HG03066 (cell line): Measurements from ENCODE around the gene LAMA4.

ENCODE experiments used
- ATAC-seq: cut with Tn5 transposase; IDR thresholded peaks from one replicate; pipeline ENCODE4 v1.9.1; 2021; ENCODE audit warnings: low read depth; ENCODE audit not compliant: unreplicated experiment

Gene LAMA4

DNA sequence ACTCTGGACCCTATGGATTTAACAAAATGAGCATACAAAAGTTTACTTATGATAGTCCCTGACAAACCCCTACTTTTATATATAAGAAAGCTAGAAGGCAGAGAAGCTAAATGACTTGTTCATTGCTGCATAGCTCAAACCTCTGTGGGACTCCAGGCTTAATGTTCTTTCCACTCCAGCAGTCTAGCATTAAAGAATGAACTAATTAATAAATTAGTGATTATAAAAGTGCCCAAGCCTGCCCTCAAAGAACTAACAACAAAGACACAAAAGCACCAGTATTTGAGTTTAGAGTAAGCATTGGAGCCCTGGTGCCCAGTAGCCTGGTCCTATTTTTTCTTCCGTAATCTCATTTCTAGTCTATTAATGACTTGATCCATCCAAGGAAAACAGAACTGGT, 59.9 kb downstream of the LAMA4 start:
- no peak for ATAC-seq

DNA sequence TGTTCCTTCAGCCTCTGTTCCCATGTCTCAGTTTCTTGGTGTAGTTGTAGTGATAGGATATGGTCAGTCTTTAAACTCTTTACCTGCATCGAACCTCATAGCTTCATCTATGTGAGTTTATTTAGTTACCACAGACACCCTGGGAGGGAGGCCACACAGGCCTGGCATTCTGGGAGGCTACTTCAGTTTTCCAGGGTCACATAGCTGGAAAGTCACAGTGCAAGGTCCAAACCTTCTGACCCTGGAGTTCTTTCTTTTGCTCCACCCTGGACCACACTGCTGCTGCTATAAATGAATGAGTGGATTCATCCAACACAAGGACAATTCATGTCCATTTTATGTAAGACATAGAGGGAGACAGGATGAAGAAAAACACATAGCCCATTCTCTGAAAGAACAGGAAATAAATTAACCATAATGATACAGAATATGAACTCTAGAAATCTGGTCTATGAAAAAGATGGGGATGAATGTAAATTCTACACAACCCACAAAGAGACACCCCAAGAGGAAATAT, 60.8 kb downstream of the LAMA4 start:
- ATAC-seq = no peak

GRCh38 chr6:112193117-112193516, 61.2 kb downstream of the LAMA4 start:
- ATAC-seq = no peak

DNA sequence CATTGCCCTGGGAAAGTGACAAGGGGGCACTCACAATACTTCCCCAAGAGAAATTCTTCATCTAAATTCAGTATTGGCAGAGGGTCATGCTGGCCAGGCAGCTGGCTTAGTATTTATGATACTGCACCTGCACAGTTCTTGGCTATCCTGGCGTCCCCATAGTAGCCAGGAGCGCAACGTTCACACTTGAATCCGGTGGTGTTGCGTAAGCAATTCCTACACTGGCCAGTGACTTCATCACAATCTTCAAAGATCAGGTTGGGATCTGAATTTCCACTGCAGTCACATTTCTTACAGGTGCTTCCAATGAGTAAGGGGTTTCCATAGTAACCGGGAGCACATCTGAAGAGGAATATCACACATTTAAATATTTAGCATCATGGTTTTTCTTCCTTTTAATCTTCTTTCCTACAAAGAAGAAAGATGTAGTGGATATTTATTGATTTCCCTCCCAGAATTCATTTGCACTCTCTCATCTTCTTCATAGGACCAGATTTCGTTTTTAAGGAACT, 62.8 kb downstream of the LAMA4 start:
- ATAC-seq = no peak

GRCh38 chr6:112190164-112190563, 64.2 kb downstream of the LAMA4 start:
- ATAC-seq = no peak

- no peak for ATAC-seq
Measured at GRCh38 chr6:112189494-112189893, 64.9 kb downstream of the LAMA4 start.

- no peak for ATAC-seq
Measured at GRCh38 chr6:112188906-112189305, 65.5 kb downstream of the LAMA4 start.

GRCh38 chr6:112187736-112188135, 66.6 kb downstream of the LAMA4 start:
- ATAC-seq = no peak

GRCh38 chr6:112184951-112185350, 69.4 kb downstream of the LAMA4 start:
- no peak for ATAC-seq

- no peak for ATAC-seq
Measured at GRCh38 chr6:112183271-112183671, 71.1 kb downstream of the LAMA4 start.

DNA sequence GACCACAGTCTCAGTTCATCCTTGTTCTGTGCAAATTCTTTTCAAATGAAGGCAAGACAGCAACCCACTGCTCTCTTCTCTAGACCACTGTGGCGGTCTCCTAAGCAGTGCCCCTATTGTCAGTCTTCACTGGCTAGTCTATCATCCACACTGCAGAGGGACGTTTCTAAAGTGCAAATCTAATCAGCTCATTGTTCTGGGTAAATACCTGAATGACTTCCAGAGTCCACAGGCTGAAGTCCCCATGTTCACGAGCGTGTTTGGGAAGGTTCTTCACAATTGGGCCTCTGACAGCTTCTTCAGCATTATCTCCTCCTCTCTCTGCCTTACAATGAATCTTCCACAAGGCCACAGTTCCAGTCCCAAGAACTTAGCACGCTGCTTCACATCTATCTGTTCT, 73.2 kb downstream of the LAMA4 start:
- no peak for ATAC-seq

DNA sequence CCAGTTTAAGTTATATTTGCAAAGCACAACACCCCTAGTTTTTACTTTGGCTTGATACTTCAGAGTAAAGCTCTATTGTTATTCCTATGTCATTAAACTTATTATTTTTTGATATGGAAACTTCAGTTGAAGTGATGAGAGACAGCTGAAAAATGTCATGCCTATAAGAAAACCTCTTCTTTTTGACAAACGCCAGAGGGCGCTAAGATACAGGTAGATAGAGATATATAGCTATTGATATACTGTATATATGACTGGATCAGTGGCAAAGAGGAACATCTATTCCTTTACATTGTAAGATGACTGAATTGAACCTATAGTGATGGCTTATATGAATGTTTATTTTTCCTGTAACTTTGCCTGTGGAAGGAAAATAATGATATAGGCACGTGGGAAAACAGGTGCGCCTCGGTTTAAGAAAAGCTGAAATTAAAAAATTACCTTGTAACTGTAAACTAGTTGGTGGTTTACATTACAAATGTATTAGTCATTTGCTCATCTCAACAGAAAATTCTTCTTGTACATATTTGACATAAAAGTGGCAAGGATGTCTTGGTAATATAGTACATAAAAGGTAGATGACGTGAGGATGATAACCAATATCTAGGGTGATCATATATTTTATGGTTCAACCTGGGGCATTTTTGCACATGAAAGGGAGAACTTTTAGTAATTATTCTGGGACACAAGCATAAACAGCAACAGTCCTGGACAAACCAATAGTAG, 74.1 kb downstream of the LAMA4 start:
- peak; percentile 80 for ATAC-seq

GRCh38 chr6:112179631-112180030, 74.7 kb downstream of the LAMA4 start:
- no peak for ATAC-seq

DNA sequence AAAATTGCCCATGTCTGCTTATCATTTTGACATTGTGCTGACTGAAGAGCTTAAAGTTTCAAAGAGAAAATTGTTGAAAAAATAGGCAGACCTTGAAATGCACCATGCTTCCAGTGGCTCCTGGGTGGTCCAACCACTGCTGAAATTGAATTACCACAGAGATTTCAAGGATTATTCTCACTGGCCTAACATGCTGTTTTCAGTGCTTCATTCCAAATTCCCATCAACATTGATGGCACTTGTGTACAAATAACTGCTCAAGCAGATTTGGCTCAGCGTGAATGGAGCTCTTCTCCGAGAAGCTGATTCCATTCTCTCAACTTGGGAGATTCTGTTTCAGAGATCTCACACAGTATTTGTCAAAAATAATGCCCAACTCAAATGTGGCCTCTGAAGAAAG, 75.5 kb downstream of the LAMA4 start:
- ATAC-seq = no peak

- no peak for ATAC-seq
Measured at GRCh38 chr6:112177092-112177491, 77.3 kb downstream of the LAMA4 start.

DNA sequence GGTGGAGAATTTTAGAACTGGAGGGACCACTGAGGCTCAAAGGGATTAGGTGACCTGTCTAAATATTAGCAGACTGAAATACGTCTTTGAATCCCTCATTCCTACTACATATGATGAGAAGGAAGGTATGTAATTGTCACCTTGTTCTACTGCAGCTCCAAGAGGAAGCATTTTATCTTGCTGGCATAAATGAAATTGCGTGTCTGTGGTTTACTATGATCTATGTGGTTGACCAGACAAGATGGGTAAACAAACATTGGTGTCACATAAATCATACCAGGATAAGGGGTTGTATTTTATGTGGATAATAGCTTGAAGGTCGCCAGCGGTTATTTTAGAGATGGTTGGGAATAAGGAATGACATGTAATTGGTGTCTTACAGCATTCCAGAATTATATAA, 78.2 kb downstream of the LAMA4 start:
- no peak for ATAC-seq

GRCh38 chr6:112173221-112173804, 81.1 kb downstream of the LAMA4 start:
- no peak for ATAC-seq

DNA sequence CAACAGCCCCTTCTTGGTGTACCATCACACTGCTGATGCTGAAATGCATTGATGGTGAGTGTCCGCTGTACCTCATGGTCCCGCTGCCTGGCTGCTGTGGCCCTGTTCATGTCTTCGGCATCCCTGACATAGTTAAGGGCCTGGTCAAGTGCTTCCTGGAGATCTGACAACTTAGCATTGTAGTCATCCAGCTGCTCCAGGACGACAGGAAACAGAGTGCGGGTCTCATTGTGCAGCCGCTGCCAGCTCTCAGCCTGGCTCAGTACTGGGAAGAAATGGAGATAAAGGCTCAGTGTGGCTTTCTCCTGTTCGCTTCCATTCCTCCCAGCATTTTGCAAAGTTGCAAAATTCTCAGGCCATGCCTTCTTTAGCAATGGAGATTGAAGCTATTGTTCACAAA, 81.8 kb downstream of the LAMA4 start:
- ATAC-seq = no peak

GRCh38 chr6:112169541-112169940, 84.8 kb downstream of the LAMA4 start:
- no peak for ATAC-seq

DNA sequence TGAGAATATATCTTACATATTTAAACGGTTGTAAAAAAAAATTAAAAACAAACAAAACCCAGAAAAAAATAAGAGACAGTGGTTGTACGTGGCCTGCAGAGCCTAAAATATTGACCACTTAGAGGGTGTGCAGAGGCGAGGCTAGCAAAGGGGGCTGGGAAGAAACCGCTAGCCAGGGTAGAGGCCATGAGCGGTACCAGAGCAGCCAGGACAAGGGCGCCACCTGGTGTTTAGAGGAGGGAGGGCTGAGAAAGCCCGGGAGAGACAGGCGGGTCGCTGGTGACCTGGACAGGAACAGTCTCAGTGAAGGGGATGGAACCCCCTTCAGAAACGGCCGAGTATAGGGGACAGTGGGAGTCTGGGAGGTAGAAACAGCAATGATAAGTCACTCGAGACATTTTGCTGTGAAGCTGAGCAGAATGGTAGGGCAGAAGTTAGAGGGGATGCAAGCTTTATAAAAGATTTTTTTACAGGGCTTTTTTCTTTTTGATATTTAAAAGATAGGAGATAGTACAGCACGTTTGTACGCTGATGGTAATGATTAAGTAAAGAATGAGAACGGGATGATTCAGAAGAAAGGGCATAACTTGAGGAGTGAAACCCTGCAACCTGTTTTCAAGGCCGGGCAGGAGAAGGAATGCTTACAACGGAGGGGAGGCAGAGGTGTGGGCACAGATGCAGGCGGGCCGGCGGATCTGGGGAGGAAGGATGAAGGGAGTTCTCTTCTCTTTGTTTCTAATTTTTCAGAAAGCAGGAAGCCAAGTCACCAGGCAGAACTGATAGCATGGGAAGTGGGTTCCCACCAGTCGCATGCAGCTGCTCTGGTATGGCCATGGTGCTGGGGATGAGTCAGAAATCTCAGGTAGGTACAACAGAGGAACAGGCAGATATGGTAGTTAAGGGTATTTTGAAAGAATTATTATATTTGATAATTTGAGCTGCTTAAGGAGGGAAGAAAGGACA, 90.8 kb downstream of the LAMA4 start:
- ATAC-seq = peak; percentile 100

DNA sequence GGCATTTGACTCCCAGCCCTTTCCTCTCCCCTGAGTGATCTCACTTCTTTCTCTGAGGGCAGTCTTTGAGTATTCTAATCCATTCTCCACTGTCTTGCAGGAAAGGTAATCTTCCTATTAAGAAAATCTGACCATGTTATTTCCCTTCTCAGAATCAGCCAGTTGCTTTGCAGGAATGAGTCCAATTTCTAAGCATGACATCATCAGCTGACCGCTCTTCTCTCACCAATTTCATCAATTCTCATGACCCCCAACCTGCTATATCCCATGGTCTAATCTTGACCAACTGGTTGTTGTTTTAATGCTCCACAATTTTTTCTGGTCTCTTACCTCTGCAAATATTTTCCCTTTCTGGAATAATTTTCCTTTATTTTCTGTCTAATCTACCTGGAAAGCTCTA, 93.6 kb downstream of the LAMA4 start:
- ATAC-seq = no peak
